Activated naive CD4-positive, alpha-beta T cell treated with anti-CD3 and anti-CD28 coated beads, Interleukin-2, amount 50 U/mL, for 24 hours (primary cell): ENCODE results near the gene FOXF1.

Experiments
- H3K27ac Mint-ChIP-seq: one replicate; pipeline ENCODE4 v1.8.0; 2021; ENCODE audit warnings: mild to moderate bottlenecking, mixed read lengths
- H3K27me3 Mint-ChIP-seq: one replicate; pipeline ENCODE4 v1.8.0; 2021; ENCODE audit warnings: mixed read lengths
- H3K36me3 Mint-ChIP-seq: one replicate; pipeline ENCODE4 v1.8.0; 2021; ENCODE audit warnings: mixed read lengths
- H3K4me1 Mint-ChIP-seq: one replicate; pipeline ENCODE4 v1.8.0; 2021; ENCODE audit warnings: mixed read lengths
- H3K4me3 Mint-ChIP-seq: one replicate; pipeline ENCODE4 v1.8.0; 2021; ENCODE audit warnings: mild to moderate bottlenecking, mixed read lengths
- H3K9me3 Mint-ChIP-seq: one replicate; pipeline ENCODE4 v1.8.0; 2021; ENCODE audit warnings: mixed read lengths

The FOXF1 gene

DNA sequence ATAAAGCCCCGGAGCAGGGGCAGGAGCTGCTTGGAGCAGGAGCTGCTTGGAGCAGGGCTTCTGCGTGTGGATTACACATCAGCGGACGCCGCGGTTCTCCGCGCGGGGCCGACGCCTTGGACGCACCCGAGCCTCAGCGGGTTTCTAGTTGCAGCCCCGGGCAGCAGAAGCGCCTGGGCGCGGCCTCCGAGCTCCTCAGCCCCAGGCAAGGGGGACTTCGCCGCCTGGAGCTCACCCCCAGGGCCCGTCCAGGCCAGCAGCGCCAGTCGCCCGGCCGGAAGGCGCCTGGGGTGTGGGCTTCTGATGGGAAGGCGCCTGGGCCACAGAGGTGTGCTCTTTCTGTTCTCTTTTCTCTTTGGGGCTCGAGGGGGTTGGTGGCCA lies 6.3 kb downstream of the FOXF1 start:
- Mint-ChIP-seq H3K9me3 (no peaks in the 10 kb centered on the region), H3K27me3 (peaks cover 46% of the 10 kb centered on the region), H3K4me3 (no peak overlapping the region), H3K4me1 (peaks cover 21% of the 10 kb centered on the region), H3K36me3 (no peaks in the 10 kb centered on the region), H3K27ac (no peak overlapping the region)

DNA sequence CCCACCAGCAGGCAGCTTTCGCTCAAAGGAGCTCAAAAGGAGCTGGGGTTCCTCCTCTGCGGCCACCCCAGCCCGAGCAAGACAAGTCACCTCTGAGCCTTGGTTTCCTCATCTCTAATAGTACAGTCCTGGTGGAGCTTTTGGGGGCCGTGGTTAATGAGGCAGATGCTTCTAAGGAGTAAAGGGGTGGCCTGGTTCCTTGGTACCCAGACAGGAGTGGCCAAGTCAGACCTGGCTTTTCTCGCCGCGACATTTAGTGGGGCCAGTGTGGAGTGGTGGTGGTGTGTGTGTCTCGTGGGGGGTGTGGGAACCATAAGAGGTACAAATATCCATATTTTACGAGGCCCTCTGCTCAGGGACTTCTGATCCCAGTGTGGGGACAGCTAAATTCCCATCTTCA lies 6.7 kb downstream of the FOXF1 start:
- Mint-ChIP-seq H3K9me3 (no peaks in the 10 kb centered on the region), H3K4me1 (peaks cover 20% of the 10 kb centered on the region), H3K36me3 (no peaks in the 10 kb centered on the region), H3K4me3 (no peak overlapping the region), H3K27ac (no peak overlapping the region), H3K27me3 (peaks cover 45% of the 10 kb centered on the region)

DNA sequence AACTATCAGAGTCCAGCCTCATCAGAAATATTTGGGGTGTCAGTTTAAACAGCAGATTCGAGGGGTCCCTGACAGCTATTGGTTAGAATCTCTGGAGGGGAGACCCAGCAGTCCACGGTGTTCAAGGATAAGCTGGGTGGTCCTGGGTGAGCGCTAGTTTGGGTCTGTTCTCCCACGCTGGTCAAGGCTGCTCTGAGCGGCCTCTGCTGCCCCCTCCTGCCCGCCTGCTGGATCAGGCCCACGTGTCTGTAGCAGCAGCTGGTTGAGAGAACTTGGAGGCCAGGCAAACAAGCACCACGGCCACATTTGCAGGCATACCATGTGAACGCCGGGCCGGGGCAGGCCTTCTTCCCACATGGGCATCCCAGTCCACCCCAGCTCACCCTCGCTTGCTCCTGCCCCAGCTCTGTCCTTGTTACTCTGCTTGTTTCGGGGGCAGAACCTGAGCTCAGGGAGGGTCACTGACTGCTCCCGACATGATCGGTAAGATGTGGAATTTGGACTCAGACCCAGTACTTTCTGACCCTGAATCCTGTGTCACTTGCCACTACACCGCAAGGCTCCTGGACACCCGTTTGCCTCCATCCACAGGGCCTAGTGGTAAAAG lies 7.4 kb downstream of the FOXF1 start:
- Mint-ChIP-seq H3K4me3 (no peak overlapping the region), H3K9me3 (no peaks in the 10 kb centered on the region), H3K4me1 (peaks cover 19% of the 10 kb centered on the region), H3K36me3 (no peaks in the 10 kb centered on the region), H3K27ac (no peak overlapping the region), H3K27me3 (peaks cover 44% of the 10 kb centered on the region)

- H3K4me3 Mint-ChIP-seq: no peak overlapping the region
- peaks cover 9% of the 10 kb centered on the region for H3K4me1 Mint-ChIP-seq
- no peak overlapping the region for H3K27ac Mint-ChIP-seq
- H3K36me3 Mint-ChIP-seq: no peaks in the 10 kb centered on the region
- H3K9me3 Mint-ChIP-seq: no peaks in the 10 kb centered on the region
- H3K27me3 Mint-ChIP-seq: peaks cover 34% of the 10 kb centered on the region
Observed at GRCh38 chr16:86519007-86519648, 8.8 kb downstream of the FOXF1 start.

DNA sequence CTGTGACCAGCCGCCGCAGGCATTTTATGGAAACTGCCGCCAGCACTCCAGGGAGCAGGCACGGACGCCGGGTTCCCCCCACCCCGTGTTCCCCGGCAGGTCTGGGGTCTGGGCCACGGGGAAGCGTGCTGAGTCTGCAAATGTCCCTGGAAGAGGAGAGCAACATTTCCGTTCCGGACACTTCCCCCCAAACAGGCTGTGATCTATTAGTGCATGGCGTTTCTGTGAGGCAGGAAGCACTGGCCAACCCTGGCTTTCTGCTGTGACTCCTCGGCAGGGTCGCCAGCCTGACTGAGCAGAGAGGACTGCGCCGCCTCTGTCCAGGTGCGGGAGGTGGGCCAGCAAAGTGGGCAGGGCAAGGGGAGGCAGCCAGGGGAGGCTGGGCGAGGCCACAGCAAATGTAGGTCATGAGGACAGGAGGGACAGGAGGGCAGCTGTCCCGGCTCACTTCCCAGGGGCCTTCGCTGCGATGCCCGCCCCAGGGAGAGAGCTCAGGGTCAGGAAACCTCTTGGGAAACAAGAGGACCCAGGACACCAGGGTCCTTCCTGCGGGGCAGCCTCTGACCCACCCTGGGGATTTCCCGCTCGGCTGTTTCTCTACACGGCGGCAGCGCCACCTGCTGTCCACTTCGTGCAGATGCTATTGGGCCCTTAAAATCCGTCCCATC lies 9.5 kb downstream of the FOXF1 start:
- no peak overlapping the region for H3K27ac Mint-ChIP-seq
- H3K27me3 Mint-ChIP-seq: peaks cover 30% of the 10 kb centered on the region
- H3K9me3 Mint-ChIP-seq: no peaks in the 10 kb centered on the region
- peaks cover 9% of the 10 kb centered on the region for H3K4me1 Mint-ChIP-seq
- H3K4me3 Mint-ChIP-seq: no peak overlapping the region
- H3K36me3 Mint-ChIP-seq: no peaks in the 10 kb centered on the region

GRCh38 chr16:86520317-86521210 lies 10.2 kb downstream of the FOXF1 start:
- H3K27me3 Mint-ChIP-seq: peaks cover 26% of the 10 kb centered on the region
- H3K9me3 Mint-ChIP-seq: no peaks in the 10 kb centered on the region
- H3K27ac Mint-ChIP-seq: no peak overlapping the region
- H3K36me3 Mint-ChIP-seq: no peaks in the 10 kb centered on the region
- H3K4me1 Mint-ChIP-seq: peaks cover 9% of the 10 kb centered on the region
- no peak overlapping the region for H3K4me3 Mint-ChIP-seq

DNA sequence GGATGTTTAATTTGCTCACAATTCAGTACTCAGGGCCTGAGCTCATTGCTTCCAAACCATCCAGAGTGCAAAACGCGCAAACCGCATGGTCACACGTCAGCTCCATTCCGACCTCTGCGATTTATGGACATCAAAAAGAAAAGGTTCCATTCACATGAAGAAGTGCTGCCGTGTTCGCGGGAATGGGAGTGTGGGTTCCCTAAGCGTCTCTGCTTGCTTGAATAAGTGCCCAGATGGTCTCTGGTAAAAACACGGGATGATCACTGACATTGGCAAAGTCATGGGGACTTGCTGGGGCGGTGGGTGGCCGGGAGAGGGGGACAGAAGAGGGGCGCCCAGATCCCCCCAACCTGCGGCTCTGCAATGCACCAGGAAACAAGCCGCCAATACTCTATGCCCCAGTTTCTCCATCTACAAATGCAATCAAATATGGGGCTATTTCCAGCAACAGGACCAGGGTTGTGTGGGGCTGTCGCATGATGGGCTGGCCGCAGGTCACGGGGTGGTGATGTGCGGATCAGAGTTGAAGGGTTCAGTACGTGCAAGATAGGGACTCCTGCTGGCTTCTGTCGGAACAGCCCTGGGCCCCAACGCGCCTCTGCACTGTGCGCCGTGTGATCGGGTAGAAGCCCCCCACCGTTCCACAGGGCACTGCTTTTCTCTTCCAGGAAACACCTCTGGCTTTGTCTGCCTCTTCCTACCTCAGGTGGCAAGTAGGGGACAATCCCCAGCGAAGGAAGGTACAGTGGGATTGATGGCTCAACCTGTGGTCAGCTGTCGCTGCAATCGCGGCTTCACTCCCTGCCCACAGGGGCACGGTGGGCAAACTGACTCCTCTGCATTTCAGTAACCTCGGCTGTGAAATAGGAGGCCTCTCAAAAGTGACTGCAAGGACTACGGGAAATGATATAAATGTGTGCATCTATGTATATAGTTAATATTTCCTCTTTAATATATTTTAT lies 11.2 kb downstream of the FOXF1 start:
- H3K9me3 Mint-ChIP-seq: no peaks in the 10 kb centered on the region
- H3K4me1 Mint-ChIP-seq: peaks cover 9% of the 10 kb centered on the region
- H3K27ac Mint-ChIP-seq: no peak overlapping the region
- H3K36me3 Mint-ChIP-seq: no peaks in the 10 kb centered on the region
- H3K27me3 Mint-ChIP-seq: peaks cover 23% of the 10 kb centered on the region
- H3K4me3 Mint-ChIP-seq: no peak overlapping the region

GRCh38 chr16:86522634-86523033 lies 12.3 kb downstream of the FOXF1 start:
- Mint-ChIP-seq H3K27ac (no peak overlapping the region), H3K36me3 (no peaks in the 10 kb centered on the region), H3K4me1 (peaks cover 9% of the 10 kb centered on the region), H3K4me3 (no peak overlapping the region), H3K27me3 (peaks cover 15% of the 10 kb centered on the region), H3K9me3 (no peaks in the 10 kb centered on the region)

DNA sequence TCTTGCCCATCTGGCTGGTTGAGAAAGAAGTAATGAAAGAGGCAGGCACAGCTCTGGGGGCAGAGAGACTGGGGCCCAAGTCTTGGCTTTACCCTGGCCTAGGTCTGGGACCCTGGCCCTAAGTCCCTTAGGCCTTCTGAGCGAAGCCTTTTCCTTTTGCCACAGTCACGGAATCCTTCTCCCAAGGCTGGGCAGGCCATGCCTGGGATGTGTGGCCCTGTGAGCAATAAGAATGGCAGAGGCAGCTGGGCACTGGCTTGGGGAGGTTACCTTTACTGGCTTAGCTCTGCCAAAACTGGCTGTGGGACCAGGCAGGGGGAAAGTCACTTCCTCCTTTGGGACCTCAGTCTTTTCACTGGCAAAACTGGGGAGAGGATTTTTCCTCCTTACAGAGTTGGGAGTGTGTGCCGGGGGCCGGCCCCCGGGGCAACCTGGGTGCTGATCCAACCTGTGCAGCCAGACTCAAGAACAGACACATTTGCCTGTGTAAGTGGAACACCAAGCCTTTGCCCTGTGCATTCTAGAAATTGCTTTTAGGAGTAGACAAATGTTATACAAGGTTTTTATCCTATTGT lies 12.9 kb downstream of the FOXF1 start:
- Mint-ChIP-seq H3K4me3 (no peak overlapping the region), H3K36me3 (no peaks in the 10 kb centered on the region), H3K27me3 (peaks cover 10% of the 10 kb centered on the region), H3K9me3 (no peaks in the 10 kb centered on the region), H3K4me1 (peaks cover 9% of the 10 kb centered on the region), H3K27ac (no peak overlapping the region)

DNA sequence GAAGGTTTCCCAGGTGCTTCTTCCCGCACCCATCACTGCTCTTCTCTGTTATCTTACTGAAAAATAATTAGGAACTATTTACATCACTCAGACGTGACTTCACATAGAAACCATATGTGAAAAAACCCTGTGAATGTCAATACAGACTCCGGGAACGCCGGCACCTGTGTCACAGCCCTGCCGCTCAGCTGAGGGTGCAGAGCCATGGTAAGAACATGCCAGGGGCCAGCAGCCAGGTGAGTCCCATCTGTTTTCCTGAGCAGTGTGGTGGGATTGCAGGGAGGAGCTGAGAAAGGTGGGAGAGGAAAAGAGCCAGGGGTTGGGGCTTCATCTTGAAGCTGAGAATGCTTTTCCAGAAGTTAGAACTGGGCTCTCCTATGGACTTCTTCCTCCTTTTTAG lies 13.7 kb downstream of the FOXF1 start:
- no peaks in the 10 kb centered on the region for H3K36me3 Mint-ChIP-seq
- H3K4me1 Mint-ChIP-seq: peaks cover 8% of the 10 kb centered on the region
- H3K4me3 Mint-ChIP-seq: no peak overlapping the region
- no peaks in the 10 kb centered on the region for H3K9me3 Mint-ChIP-seq
- peaks cover 4% of the 10 kb centered on the region for H3K27me3 Mint-ChIP-seq
- no peak overlapping the region for H3K27ac Mint-ChIP-seq

GRCh38 chr16:86525696-86526095 lies 15.4 kb downstream of the FOXF1 start:
- Mint-ChIP-seq H3K9me3 (no peaks in the 10 kb centered on the region), H3K4me3 (no peak overlapping the region), H3K36me3 (peaks cover 2% of the 10 kb centered on the region), H3K4me1 (no peaks in the 10 kb centered on the region), H3K27me3 (no peaks in the 10 kb centered on the region), H3K27ac (no peak overlapping the region)

DNA sequence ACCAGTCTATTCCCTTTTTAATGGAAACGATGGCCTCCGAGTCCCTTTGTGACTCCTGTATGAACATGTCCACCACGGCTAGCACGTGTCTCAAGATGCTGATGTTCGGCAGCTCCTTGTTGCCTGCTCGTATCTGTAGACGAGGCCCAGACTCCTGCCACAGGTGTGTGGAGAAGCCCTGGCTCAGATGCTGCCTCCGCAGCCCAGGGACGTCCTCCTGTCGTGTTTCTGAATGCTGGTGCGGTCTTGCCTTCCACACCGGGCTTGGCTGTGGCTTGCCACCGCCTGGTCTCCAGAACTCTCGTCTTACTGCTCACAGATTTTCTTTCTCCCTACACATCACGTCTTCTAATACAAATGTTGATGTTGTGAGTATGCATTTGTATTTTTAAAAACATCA lies 17.0 kb downstream of the FOXF1 start:
- H3K4me1 Mint-ChIP-seq: no peaks in the 10 kb centered on the region

DNA sequence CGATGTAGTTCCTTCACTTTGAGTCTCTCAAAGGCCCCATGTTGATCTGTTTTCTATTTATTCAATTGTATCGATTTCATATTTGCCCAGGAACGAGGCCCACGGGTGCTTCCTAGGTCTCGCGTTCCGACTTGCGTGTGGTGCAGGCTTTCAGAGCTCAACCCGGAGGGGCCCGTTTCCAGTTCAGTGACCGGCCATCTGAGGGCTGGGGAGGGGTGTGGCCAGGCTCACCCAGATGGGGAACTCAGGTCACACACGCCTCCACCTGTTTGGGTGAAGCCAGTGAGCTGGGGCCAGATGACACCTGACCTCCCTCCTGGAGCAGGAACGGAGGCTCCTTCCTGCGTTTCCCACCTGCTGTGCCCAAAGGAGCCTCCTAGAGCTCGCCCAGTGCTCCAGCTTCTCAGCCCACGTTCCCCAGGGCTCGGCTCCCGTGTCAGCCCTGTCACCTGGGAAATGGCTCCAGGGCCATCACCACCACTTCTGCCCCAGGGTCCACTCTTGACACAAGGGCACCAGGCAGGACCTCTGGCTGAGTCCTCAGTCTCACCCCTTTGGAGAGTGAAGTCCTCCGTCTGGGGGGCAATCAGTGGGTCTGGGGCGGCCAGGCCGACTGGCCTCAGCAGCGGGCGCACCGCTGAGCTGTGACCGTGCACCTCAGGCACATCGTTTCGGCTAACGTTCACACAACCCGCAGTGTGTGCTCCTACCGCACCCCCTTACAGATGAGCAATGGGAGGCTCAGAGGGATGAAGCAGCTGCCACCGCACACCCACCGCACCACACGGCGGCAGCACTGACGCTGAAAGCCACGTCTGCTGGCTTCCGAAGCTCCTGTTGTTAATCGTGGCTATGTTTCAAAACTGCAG lies 18.0 kb downstream of the FOXF1 start:
- Mint-ChIP-seq H3K27me3 (no peaks in the 10 kb centered on the region), H3K36me3 (peaks cover 4% of the 10 kb centered on the region), H3K9me3 (no peaks in the 10 kb centered on the region), H3K4me1 (no peaks in the 10 kb centered on the region), H3K27ac (no peak overlapping the region), H3K4me3 (no peak overlapping the region)

More for the DNA sequence above, 17.0 kb downstream of the FOXF1 start:
- H3K27me3 Mint-ChIP-seq: no peaks in the 10 kb centered on the region
- H3K27ac Mint-ChIP-seq: no peak overlapping the region
- H3K4me3 Mint-ChIP-seq: no peak overlapping the region
- no peaks in the 10 kb centered on the region for H3K9me3 Mint-ChIP-seq
- H3K36me3 Mint-ChIP-seq: peaks cover 4% of the 10 kb centered on the region

GRCh38 chr16:86529160-86529559 lies 18.8 kb downstream of the FOXF1 start:
- Mint-ChIP-seq H3K36me3 (peaks cover 4% of the 10 kb centered on the region), H3K27ac (no peak overlapping the region), H3K4me1 (no peaks in the 10 kb centered on the region), H3K4me3 (no peak overlapping the region), H3K9me3 (no peaks in the 10 kb centered on the region), H3K27me3 (no peaks in the 10 kb centered on the region)
